Uterus (tissue), 2 donors: ENCODE measurements around the gene GADD45B.

Experiments used
- CTCF ChIP-seq, 4 experiments: fragments of 200-600 bp in 2 of 4; fragments of 450-650 bp in 2 of 4; sonication (generic) in 2 of 4; IDR thresholded peaks; one replicate each; pipeline ENCODE4 v1.5.1; 2016 to 2019; ENCODE audit warnings: antibody characterized with exemption in 4 of 4, mild to moderate bottlenecking in 2 of 4, moderate library complexity in 1 of 4
- POLR2A ChIP-seq, 2 donors: fragments of 450-650 bp; IDR thresholded peaks; one replicate each; pipeline ENCODE4 v1.6.1; 2016; ENCODE audit warnings: antibody characterized with exemption in 2 of 2, mild to moderate bottlenecking in 1 of 2, moderate library complexity in 1 of 2

GRCh38 chr19:2477732-2478191, 1.8 kb downstream of the GADD45B start:
- TF ChIP-seq CTCF (IDR thresholded peaks at IDR 0.05) = no peak
- TF ChIP-seq POLR2A (IDR thresholded peaks at IDR 0.05) = no peak
